HEK293 (cell line): ENCODE data around the gene ETV1.

Experiments
- BCL11B ChIP-seq: fragments of 450-650 bp; formaldehyde crosslinking; IDR thresholded peaks from 2 replicates; pipeline ENCODE4 v1.5.1; 2016; ENCODE audit warnings: low read depth, missing biosample characterization, missing genetic modification characterization
- KLF10 ChIP-seq: fragments of 450-650 bp; IDR thresholded peaks from 2 replicates; pipeline ENCODE4 v1.5.1; 2018; ENCODE audit warnings: missing biosample characterization, mild to moderate bottlenecking, missing genetic modification characterization
- SETDB1 ChIP-seq: IDR thresholded peaks from one replicate; pipeline ENCODE4 v1.6.1; 2017; ENCODE audit warnings: mild to moderate bottlenecking, low read length, moderate library complexity, mixed read lengths; ENCODE audit not compliant: insufficient read length
- TCF7L2 ChIP-seq: IDR thresholded peaks from 2 replicates; pipeline ENCODE4 v1.6.1; 2011; ENCODE audit warnings: low read depth, mild to moderate bottlenecking, inconsistent platforms, low read length, moderate library complexity, borderline replicate concordance
- ZFP37 ChIP-seq: fragments of 450-650 bp; formaldehyde crosslinking; IDR thresholded peaks from 2 replicates; pipeline ENCODE4 v1.5.1; 2016; ENCODE audit warnings: missing biosample characterization, missing genetic modification characterization
- ZNF114 ChIP-seq: fragments of 450-650 bp; formaldehyde crosslinking; IDR thresholded peaks from 2 replicates; pipeline ENCODE4 v1.5.0; 2017; ENCODE audit warnings: missing biosample characterization, missing genetic modification characterization
- ZNF133 ChIP-seq: fragments of 450-650 bp; formaldehyde crosslinking; IDR thresholded peaks from 2 replicates; pipeline ENCODE4 v1.5.1; 2016; ENCODE audit warnings: missing biosample characterization, missing genetic modification characterization
- ZNF146 ChIP-seq: fragments of 450-650 bp; formaldehyde crosslinking; IDR thresholded peaks from 2 replicates; pipeline ENCODE4 v1.5.1; 2016; ENCODE audit warnings: missing biosample characterization, missing genetic modification characterization
- ZNF529 ChIP-seq: fragments of 450-650 bp; formaldehyde crosslinking; IDR thresholded peaks from 2 replicates; pipeline ENCODE4 v1.5.1; 2017; ENCODE audit warnings: missing genetic modification characterization, missing biosample characterization; ENCODE audit not compliant: insufficient replicate concordance
- ZNF792 ChIP-seq: fragments of 450-650 bp; formaldehyde crosslinking; IDR thresholded peaks from 2 replicates; pipeline ENCODE4 v1.5.1; 2016; ENCODE audit warnings: missing biosample characterization, missing genetic modification characterization
- TF ChIP-seq, protein P1 (sequence below): fragments of 450-650 bp; formaldehyde crosslinking; IDR thresholded peaks from 2 replicates; pipeline ENCODE4 v1.5.1; 2016; ENCODE audit warnings: missing biosample characterization, missing genetic modification characterization
- TF ChIP-seq, protein P2 (sequence below): sonication (generic); formaldehyde crosslinking; IDR thresholded peaks from 2 replicates; pipeline ENCODE4 v1.8.1; 2022; ENCODE audit warnings: mild to moderate bottlenecking, moderate library complexity, missing genetic modification reagents
- TF ChIP-seq, protein P3 (sequence below): IDR thresholded peaks from 2 replicates; pipeline ENCODE4 v1.6.1; 2011; ENCODE audit warnings: mild to moderate bottlenecking, low read depth, low read length, borderline replicate concordance
- TF ChIP-seq, protein P4 (sequence below): fragments of 450-650 bp; formaldehyde crosslinking; IDR thresholded peaks from 2 replicates; pipeline ENCODE4 v1.5.1; 2016; ENCODE audit warnings: missing biosample characterization, missing genetic modification characterization, borderline replicate concordance

- TF ChIP-seq, protein P1, sequence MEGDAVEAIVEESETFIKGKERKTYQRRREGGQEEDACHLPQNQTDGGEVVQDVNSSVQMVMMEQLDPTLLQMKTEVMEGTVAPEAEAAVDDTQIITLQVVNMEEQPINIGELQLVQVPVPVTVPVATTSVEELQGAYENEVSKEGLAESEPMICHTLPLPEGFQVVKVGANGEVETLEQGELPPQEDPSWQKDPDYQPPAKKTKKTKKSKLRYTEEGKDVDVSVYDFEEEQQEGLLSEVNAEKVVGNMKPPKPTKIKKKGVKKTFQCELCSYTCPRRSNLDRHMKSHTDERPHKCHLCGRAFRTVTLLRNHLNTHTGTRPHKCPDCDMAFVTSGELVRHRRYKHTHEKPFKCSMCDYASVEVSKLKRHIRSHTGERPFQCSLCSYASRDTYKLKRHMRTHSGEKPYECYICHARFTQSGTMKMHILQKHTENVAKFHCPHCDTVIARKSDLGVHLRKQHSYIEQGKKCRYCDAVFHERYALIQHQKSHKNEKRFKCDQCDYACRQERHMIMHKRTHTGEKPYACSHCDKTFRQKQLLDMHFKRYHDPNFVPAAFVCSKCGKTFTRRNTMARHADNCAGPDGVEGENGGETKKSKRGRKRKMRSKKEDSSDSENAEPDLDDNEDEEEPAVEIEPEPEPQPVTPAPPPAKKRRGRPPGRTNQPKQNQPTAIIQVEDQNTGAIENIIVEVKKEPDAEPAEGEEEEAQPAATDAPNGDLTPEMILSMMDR (tag by site-specific recombination): no peak
- TF ChIP-seq, protein P2, sequence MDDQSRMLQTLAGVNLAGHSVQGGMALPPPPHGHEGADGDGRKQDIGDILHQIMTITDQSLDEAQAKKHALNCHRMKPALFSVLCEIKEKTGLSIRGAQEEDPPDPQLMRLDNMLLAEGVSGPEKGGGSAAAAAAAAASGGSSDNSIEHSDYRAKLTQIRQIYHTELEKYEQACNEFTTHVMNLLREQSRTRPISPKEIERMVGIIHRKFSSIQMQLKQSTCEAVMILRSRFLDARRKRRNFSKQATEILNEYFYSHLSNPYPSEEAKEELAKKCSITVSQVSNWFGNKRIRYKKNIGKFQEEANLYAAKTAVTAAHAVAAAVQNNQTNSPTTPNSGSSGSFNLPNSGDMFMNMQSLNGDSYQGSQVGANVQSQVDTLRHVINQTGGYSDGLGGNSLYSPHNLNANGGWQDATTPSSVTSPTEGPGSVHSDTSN (CRISPR knock-in tag): no peak
- no peak for TF ChIP-seq ZNF792 (tag by site-specific recombination)
- TF ChIP-seq, protein P3, sequence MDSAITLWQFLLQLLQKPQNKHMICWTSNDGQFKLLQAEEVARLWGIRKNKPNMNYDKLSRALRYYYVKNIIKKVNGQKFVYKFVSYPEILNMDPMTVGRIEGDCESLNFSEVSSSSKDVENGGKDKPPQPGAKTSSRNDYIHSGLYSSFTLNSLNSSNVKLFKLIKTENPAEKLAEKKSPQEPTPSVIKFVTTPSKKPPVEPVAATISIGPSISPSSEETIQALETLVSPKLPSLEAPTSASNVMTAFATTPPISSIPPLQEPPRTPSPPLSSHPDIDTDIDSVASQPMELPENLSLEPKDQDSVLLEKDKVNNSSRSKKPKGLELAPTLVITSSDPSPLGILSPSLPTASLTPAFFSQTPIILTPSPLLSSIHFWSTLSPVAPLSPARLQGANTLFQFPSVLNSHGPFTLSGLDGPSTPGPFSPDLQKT: no peak
- no peak for TF ChIP-seq KLF10 (tag by site-specific recombination)
- TF ChIP-seq ZNF146: no peak
- no peak for TF ChIP-seq ZNF114 (tag by site-specific recombination)
- no peak for TF ChIP-seq ZFP37 (tag by site-specific recombination)
- no peak for TF ChIP-seq BCL11B (tag by site-specific recombination)
- TF ChIP-seq, protein P4, sequence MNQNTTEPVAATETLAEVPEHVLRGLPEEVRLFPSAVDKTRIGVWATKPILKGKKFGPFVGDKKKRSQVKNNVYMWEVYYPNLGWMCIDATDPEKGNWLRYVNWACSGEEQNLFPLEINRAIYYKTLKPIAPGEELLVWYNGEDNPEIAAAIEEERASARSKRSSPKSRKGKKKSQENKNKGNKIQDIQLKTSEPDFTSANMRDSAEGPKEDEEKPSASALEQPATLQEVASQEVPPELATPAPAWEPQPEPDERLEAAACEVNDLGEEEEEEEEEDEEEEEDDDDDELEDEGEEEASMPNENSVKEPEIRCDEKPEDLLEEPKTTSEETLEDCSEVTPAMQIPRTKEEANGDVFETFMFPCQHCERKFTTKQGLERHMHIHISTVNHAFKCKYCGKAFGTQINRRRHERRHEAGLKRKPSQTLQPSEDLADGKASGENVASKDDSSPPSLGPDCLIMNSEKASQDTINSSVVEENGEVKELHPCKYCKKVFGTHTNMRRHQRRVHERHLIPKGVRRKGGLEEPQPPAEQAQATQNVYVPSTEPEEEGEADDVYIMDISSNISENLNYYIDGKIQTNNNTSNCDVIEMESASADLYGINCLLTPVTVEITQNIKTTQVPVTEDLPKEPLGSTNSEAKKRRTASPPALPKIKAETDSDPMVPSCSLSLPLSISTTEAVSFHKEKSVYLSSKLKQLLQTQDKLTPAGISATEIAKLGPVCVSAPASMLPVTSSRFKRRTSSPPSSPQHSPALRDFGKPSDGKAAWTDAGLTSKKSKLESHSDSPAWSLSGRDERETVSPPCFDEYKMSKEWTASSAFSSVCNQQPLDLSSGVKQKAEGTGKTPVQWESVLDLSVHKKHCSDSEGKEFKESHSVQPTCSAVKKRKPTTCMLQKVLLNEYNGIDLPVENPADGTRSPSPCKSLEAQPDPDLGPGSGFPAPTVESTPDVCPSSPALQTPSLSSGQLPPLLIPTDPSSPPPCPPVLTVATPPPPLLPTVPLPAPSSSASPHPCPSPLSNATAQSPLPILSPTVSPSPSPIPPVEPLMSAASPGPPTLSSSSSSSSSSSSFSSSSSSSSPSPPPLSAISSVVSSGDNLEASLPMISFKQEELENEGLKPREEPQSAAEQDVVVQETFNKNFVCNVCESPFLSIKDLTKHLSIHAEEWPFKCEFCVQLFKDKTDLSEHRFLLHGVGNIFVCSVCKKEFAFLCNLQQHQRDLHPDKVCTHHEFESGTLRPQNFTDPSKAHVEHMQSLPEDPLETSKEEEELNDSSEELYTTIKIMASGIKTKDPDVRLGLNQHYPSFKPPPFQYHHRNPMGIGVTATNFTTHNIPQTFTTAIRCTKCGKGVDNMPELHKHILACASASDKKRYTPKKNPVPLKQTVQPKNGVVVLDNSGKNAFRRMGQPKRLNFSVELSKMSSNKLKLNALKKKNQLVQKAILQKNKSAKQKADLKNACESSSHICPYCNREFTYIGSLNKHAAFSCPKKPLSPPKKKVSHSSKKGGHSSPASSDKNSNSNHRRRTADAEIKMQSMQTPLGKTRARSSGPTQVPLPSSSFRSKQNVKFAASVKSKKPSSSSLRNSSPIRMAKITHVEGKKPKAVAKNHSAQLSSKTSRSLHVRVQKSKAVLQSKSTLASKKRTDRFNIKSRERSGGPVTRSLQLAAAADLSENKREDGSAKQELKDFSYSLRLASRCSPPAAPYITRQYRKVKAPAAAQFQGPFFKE (tag by site-specific recombination): no peak
- no peak for TF ChIP-seq TCF7L2
- no peak for TF ChIP-seq ZNF529 (tag by site-specific recombination)
- TF ChIP-seq SETDB1: no peak
- no peak for TF ChIP-seq ZNF133 (tag by site-specific recombination)
These were observed 33.9 kb upstream of the ETV1 start for GRCh38 chr7:14023342-14023741.
